Measurements from ENCODE around the gene PACC1.

Gene PACC1

DNA sequence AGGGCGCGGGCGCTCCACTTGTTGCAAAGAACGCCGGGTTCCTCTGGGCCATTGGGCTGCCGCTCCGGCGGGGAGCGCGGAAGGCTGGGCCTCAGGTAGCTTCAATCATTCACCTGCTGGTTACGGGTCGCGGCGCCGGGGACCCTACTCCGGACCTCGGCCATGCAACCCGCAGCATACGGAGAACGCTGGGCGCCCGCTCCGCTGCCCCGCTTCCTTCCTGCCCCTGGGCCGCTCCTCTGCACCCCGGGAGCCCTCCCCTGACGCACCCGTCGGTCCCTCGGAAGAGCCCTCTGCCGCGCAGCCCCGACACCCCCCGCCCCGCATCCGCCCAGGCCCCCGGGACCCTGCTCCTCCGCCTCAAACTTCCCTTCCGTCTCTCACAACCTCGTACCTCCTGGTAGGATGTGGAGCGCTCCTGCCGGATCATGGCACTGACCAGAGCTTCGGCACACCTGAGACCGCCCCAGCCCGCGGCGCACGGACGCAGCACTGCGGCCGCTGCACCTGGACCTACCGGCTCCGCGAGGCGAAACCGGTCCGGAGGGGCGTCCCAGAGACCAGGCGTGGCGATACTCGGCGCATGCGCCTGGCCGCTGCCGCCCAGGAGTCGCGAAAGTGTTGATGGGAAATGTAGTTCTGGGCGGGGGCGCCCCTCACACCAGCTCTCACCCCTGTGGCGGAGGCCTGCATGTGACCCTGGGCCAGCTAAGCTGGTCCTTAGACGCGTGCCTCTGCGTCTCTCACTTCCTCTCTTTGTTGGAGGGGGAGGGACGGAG, at the start of gene PACC1:
Gene PACC1, minus strand, starts transcription at position 559 of the 779 bp plus-strand sequence. Its CDS starts 129 bp downstream, at position 430.
- DNase-seq (peak; percentile 92), ATAC-seq (peak; percentile 99)

DNA sequence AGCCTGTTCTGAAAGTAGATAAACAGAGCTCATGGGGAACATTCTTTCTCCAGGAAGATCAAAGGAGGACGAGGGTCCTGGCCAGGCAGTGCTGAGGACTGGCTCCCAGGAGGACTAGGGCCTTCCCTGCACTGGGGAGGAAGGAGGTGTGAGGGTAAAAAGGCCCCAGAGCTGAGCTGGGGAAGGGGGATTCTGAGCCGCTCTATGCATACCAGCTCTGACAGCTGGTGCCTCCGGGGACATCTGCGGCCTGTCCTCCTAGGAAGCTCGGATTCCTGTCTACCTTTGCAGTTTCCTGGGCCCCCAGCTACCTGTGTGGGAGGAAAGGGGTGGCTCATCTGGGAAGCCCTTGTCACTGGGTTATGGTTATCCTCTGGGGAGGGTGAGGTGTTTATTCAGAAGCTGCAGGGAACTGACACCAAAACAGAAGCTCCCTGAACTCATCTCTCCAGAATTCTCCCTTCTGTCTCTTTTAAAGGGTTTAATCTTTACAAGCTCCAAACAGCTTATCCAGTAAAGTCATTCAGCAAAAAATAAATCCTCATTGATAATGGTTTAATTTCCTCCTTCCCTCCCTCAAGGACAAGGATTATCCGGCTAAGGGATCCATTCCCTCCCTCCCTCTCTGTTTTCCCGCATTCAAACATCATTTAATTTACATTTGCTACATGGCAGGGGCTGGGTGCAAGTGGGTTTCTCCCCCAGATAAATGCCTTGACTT, 49.0 kb upstream of the PACC1 start:
- ATAC-seq (no peak), DNase-seq (no peak)

- no peak for ATAC-seq
- DNase-seq = no peak
Observed at GRCh38 chr1:212461916-212462660, 47.4 kb upstream of the PACC1 start.

DNA sequence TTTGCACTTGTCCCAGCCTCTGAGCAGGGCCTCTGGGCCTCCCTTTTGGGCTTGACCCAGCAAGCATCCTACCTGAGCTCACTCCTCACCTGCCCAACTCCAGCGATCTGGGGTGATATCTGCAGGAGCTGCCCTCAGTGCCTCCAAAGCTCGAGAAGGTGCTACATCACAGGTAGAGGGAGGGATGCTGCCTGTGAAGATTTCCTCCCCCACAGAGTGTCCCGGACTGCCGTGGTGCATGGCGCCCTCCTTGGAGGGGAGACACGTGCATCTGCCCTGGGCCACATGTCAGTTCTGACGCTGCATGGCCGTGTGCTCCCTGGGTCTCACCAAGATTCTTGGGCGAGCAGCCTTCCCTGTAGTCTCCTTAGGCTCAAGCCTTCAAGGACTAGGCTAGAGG, 45.7 kb upstream of the PACC1 start:
- no peak for ATAC-seq

GRCh38 chr1:212459656-212460055, 45.0 kb upstream of the PACC1 start:
- ATAC-seq (no peak), DNase-seq (no peak)

More for the DNA sequence above, 45.7 kb upstream of the PACC1 start:
- no peak for DNase-seq

GRCh38 chr1:212458817-212459216, 44.1 kb upstream of the PACC1 start:
- no peak for DNase-seq
- ATAC-seq = no peak

DNA sequence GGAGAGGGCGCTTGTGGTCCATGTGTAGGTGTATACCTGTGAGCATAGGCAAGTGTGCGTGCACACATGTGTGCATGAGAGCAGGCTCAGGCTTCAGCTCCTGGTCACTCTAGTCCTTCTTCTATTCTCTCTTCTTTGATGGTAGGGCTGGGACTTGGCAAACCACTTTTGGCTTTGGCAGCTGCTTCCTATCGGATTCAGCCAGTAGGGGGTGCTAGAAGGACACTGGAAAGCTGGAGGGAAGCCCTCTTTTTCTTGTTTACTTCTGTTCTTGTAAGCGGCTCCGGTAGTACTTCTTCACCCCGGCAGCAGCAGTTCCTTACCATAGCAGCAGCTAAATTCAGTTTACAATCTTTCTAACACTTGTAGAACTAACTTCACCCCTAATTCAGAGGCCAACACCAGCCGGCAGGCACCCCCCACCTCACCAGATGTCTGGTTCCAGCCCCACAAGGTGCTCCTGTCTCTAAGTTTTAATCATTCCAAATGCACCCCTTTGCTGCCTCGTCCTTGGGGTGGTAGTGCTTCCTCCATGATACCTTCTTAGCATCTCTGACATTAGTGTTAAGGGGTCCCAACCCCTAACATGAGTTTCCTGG, 43.2 kb upstream of the PACC1 start:
- peak; percentile 78 for DNase-seq
- no peak for ATAC-seq

GRCh38 chr1:212455803-212456528, 41.3 kb upstream of the PACC1 start:
- DNase-seq (peak; percentile 90), ATAC-seq (peak; percentile 53)

DNA sequence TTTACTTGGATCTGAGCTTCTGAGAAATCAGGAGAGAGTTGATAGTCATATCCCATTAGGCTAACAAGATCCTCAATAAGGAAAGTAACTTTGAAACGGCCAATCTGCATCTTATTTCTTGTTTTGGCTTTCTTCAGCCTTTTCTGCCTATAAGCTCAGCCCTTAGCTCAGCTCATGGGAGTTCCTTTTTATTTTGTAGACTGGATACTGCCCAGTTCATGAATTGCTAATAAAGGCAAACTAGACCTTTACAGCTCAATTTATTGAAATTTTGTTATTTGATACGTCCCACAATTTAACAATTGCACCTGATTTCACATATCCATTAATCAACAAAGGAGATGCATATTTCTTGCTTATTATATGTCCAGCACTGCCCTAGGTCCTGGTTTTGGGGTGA, 40.7 kb upstream of the PACC1 start:
- ATAC-seq (no peak), DNase-seq (no peak)

GRCh38 chr1:212454741-212455140, 40.1 kb upstream of the PACC1 start:
- ATAC-seq (no peak), DNase-seq (no peak)

DNA sequence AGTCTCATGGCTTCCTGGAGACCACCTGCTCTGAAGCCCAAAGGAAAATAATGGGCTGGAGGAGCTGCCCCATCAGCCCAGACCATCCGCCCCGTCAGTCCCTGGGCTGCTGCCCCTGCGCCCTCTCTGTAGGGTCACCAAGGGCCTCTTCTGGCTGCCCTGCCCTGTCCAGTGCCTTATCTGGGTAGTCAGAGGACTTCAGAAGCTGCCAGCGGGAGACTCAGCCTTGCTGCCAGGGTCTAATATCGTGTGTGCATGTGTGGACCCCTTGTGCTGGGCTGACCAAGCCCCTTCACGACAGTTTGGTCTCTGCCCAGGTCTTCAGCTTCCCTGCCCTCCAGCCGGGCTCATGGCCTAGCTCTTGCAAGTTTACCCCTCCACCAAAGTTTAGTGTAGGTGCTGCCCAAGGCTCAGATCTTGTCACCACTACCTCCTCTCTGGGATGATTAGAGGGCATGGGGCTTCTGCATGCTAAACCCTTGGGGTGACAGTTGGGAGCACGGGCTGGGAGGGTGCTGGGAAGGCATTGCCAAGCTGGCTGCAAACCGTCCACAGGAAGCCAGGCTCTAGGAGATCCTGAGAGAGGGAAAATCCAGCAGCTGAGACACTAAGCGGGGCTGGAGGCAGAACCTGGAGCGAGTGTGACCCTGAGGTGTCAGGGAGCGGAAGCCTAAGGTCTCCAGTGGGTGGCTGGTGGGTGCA, 38.6 kb upstream of the PACC1 start:
- no peak for ATAC-seq
- DNase-seq = no peak

- ATAC-seq (no peak), DNase-seq (no peak)
Observed at GRCh38 chr1:212452323-212453155, 37.9 kb upstream of the PACC1 start.

DNA sequence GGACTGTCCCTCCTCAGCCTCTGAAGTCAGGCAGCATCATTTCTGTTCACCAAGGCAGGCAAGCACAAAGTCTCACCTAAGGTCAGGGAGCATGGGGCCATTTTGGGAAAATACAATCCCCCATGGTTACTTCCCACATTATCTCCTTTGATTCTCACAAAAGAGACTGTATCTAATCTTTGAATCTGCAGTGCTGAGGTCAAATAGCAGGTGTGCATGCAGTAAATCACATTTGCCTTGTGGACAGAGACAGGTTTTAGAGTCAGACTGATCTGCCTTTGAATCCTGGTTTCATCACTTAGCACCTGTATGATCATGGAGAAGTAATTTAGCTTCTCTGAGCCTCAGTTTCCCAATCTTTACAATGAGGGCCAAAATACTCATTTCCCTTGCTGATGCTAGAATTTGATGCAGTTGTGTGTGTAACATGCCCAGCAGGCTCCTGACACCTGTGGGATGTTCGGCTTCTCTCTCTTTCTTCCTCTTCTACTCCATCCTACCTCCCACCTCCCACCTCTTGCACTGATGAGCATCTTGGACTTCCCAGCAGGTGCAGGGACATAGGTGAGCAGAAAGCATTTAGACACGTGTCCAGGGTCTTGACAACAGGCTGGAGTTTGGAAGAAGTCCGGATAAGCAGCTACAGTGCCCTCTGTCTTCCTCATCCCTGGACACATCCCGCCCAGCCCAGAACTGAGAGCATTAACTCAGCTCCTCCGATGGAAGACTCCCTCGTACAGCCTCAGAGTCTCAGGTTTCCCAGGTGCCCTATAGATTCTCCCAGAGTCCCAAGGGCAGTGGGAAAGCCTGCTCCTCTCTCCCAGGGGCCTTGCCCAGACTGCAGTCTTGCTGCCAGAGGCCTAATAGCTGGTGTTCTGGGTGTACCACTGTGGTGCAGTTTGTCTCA, 37.0 kb upstream of the PACC1 start:
- no peak for DNase-seq
- no peak for ATAC-seq

GRCh38 chr1:212450331-212450881, 35.7 kb upstream of the PACC1 start:
- no peak for ATAC-seq
- no peak for DNase-seq

DNA sequence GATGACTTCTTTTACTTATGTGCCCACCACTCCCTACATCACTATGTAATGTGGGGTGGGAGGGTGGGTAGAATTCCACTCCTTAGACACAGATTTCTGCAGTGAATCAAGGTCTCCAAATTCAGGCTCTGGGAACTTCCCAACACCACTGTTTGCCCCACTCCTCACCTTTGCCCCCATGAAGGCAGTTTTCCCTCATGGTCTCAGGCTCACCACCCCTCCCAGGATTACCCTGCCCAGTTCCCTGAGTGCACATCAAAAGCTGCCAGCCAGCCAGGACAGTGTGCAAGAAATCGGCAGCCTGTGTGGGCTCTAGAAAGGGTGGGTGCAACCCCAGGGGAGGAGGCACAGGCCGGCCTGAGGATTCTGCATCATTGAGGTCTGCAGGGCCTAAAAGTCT, 32.8 kb upstream of the PACC1 start:
- ATAC-seq (no peak), DNase-seq (no peak)

GRCh38 chr1:212446333-212446732, 31.6 kb upstream of the PACC1 start:
- no peak for ATAC-seq
- no peak for DNase-seq

DNA sequence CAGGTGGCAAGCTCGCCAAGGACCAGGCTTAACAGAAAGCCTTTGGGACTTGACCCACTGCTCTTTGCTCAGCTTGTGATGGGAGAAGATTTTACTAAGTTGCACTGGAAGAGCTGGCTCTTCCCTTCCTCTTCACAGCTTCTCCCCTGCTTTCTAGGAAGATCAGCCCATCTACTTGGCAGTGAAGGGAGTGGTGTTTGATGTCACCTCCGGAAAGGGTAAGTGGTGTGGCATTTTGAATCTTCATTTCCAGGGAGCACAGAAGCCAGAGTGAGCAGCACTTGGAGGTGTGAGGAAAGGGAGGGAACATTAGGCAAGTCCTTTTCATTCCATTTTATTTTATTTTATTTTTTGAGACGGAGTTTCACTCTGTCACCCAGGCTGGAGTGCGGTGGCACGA, 27.7 kb upstream of the PACC1 start:
- no peak for ATAC-seq
- DNase-seq = no peak

- ATAC-seq (no peak), DNase-seq (no peak)
Observed at GRCh38 chr1:212440419-212440818, 25.7 kb upstream of the PACC1 start.

- DNase-seq (no peak), ATAC-seq (no peak)
Observed at GRCh38 chr1:212438831-212439237, 24.1 kb upstream of the PACC1 start.

Measured in stimulated activated naive CD8-positive, alpha-beta T cell treated with anti-CD3 and anti-CD28 coated beads, Interleukin-15, Interleukin-2, amounts not matched to agents 100 U/mL and 50 U/mL, for 24 hours (primary cell).